OCI-LY1 (cell line): ENCODE measurements around the gene RAB1A.

ENCODE experiments used
- CTCF ChIP-seq: fragments of 200-600 bp; sonication (generic), shearing (Covaris generic); IDR thresholded peaks from 2 replicates; pipeline ENCODE4 v1.5.1; 2017; ENCODE audit warnings: mild to moderate bottlenecking, antibody characterized with exemption, low read length, moderate library complexity, mixed read lengths
- EZH2 ChIP-seq: fragments of 200-600 bp; sonication (generic), shearing (Covaris generic); IDR thresholded peaks from 2 replicates; pipeline ENCODE4 v1.8.0; 2017; ENCODE audit warnings: borderline replicate concordance, mixed run types, mild to moderate bottlenecking, antibody characterized with exemption, low read length, moderate library complexity, mixed read lengths

GRCh38 chr2:65103013-65103715 is 26.7 kb downstream of the RAB1A start:
- TF ChIP-seq CTCF (no peak), EZH2 (no peak)
